Endodermal cell (in vitro differentiated cells): ENCODE data around the gene FKBP15. TPM values are rescaled to one million over a fixed set of nuclear protein-coding genes. Genes with fewer than 3 reads are reported as not detected.
A peak's percentile ranks its signal among the peaks of the same experiment; 100 is the strongest.

Source experiments
- DNase-seq: peaks from one replicate; pipeline ENCODE4 v3.0.0-alpha.2; 2017
- H3K27ac ChIP-seq: 2 replicates; pipeline ENCODE4 v1.5.1; 2013; ENCODE audit warnings: mild to moderate bottlenecking, low read depth, low read length, moderate library complexity
- H3K27me3 ChIP-seq: 2 replicates; pipeline ENCODE4 v1.6.1; 2013; ENCODE audit warnings: mild to moderate bottlenecking, low read length, moderate library complexity; ENCODE audit not compliant: insufficient read depth, control insufficient read depth, poor library complexity, severe bottlenecking
- H3K36me3 ChIP-seq: 2 replicates; pipeline ENCODE4 v1.7.0; 2013; ENCODE audit warnings: mild to moderate bottlenecking, low read length, moderate library complexity; ENCODE audit not compliant: control insufficient read depth, insufficient read depth
- H3K4me1 ChIP-seq: one replicate; pipeline ENCODE4 v1.7.0; 2013; ENCODE audit warnings: low read length; ENCODE audit not compliant: control insufficient read depth, insufficient read depth
- H3K4me3 ChIP-seq: 2 replicates; pipeline ENCODE4 v1.5.1; 2013; ENCODE audit warnings: mild to moderate bottlenecking, low read length, moderate library complexity
- H3K9ac ChIP-seq: 2 replicates; pipeline ENCODE4 v1.6.1; 2013; ENCODE audit warnings: mild to moderate bottlenecking, low read length, moderate library complexity; ENCODE audit not compliant: poor library complexity, severe bottlenecking; ENCODE audit errors: extremely low read depth
- H3K9me3 ChIP-seq: 2 replicates; pipeline ENCODE4 v1.6.1; 2013; ENCODE audit warnings: mild to moderate bottlenecking, low read length, moderate library complexity; ENCODE audit not compliant: control insufficient read depth
- H3K27ac Mint-ChIP-seq: 2 replicates; pipeline ENCODE4 v1.8.0; 2020; ENCODE audit warnings: mixed read lengths
- H3K27me3 Mint-ChIP-seq: 2 replicates; pipeline ENCODE4 v1.8.0; 2021; ENCODE audit warnings: mild to moderate bottlenecking, mixed read lengths; ENCODE audit not compliant: insufficient read depth
- H3K36me3 Mint-ChIP-seq: 2 replicates; pipeline ENCODE4 v1.8.0; 2020; ENCODE audit warnings: low read depth, mixed read lengths
- H3K4me1 Mint-ChIP-seq: 2 replicates; pipeline ENCODE4 v1.8.0; 2020; ENCODE audit warnings: mixed read lengths
- H3K4me3 Mint-ChIP-seq: 2 replicates; pipeline ENCODE4 v1.8.0; 2020; ENCODE audit warnings: mild to moderate bottlenecking, moderate library complexity, mixed read lengths
- H3K9me3 Mint-ChIP-seq: 2 replicates; pipeline ENCODE4 v1.8.0; 2020; ENCODE audit warnings: mild to moderate bottlenecking, mixed read lengths
- WGBS, 2 experiments: methylation state at CpG; one replicate each; pipeline versions ENCODE4 v1.1.5 to v1.1.7; 2013; ENCODE audit warnings: missing lambda C conversion rate in 2 of 2, mixed read lengths in 1 of 2; ENCODE audit not compliant: insufficient coverage in 1 of 2, insufficient read length in 1 of 2; 5-methylcytosine and 5-hydroxymethylcytosine counted together
- total RNA-seq, 2 donors: library from RNA; stranded (reverse); fragmentation: NEBNext Ultra II Directional in 1 of 2; extraction: Animal tissue kit (Norgen Biotek cat#: 25700) in 1 of 2; gene quantifications; 2 replicates in 1 of 2; 3 replicates in 1 of 2; pipeline ENCODE4 v1.2.1, GENCODE V29; 2021
- TF ChIP-seq, protein P1 (sequence below): fragments of 200-600 bp; sonication (generic); conservative IDR thresholded peaks from 2 replicates; pipeline ENCODE4 v1.5.0; 2021; ENCODE audit warnings: antibody characterized with exemption, mild to moderate bottlenecking

Gene FKBP15
- total RNA-seq, 2 donors from 2014 or later = 17.1 to 19.6 TPM

DNA sequence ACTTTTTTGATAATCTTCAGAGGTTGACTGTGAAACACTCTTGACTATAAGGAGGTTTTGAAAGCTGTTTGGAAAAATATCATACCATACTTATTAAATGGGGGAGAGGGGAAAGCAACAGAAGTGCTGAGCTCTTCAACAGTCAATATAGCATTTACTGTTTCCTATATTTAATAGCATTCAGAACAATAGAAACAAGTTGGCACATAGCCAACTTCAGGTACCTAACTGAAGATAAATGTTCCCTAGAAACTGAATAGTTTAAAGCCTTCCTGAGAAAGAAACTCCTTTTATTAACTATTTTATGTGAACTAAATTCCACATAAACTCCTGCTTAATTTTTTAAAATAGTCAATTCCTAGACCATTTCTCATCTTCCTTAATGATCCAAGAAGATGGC, 26.6 kb upstream of the FKBP15 start:
- peaks cover 12% of the 10 kb centered on the region for H3K36me3 Mint-ChIP-seq
- H3K9me3 Mint-ChIP-seq = peaks cover 13% of the 10 kb centered on the region
- no peak overlapping the region for H3K4me3 Mint-ChIP-seq
- no peak overlapping the region for H3K27ac ChIP-seq
- H3K9me3 ChIP-seq = no peaks in the 10 kb centered on the region
- no peak for DNase-seq
- no peaks in the 10 kb centered on the region for H3K36me3 ChIP-seq
- TF ChIP-seq, protein P1, sequence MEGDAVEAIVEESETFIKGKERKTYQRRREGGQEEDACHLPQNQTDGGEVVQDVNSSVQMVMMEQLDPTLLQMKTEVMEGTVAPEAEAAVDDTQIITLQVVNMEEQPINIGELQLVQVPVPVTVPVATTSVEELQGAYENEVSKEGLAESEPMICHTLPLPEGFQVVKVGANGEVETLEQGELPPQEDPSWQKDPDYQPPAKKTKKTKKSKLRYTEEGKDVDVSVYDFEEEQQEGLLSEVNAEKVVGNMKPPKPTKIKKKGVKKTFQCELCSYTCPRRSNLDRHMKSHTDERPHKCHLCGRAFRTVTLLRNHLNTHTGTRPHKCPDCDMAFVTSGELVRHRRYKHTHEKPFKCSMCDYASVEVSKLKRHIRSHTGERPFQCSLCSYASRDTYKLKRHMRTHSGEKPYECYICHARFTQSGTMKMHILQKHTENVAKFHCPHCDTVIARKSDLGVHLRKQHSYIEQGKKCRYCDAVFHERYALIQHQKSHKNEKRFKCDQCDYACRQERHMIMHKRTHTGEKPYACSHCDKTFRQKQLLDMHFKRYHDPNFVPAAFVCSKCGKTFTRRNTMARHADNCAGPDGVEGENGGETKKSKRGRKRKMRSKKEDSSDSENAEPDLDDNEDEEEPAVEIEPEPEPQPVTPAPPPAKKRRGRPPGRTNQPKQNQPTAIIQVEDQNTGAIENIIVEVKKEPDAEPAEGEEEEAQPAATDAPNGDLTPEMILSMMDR = no peak
- H3K27me3 ChIP-seq = no peaks in the 10 kb centered on the region
- no peaks in the 10 kb centered on the region for H3K4me1 ChIP-seq
- no peaks in the 10 kb centered on the region for H3K27me3 Mint-ChIP-seq
- H3K9ac ChIP-seq = no peak overlapping the region
- no peak overlapping the region for H3K27ac Mint-ChIP-seq
- no peaks in the 10 kb centered on the region for H3K4me1 Mint-ChIP-seq
- no peak overlapping the region for H3K4me3 ChIP-seq

- H3K4me3 ChIP-seq = no peak overlapping the region
- peaks cover 12% of the 10 kb centered on the region for H3K36me3 Mint-ChIP-seq
- no peaks in the 10 kb centered on the region for H3K4me1 ChIP-seq
- DNase-seq = no peak
- H3K4me3 Mint-ChIP-seq = no peak overlapping the region
- H3K9me3 ChIP-seq = no peaks in the 10 kb centered on the region
- no peaks in the 10 kb centered on the region for H3K4me1 Mint-ChIP-seq
- no peak overlapping the region for H3K9ac ChIP-seq
- peaks cover 13% of the 10 kb centered on the region for H3K9me3 Mint-ChIP-seq
- no peaks in the 10 kb centered on the region for H3K27me3 ChIP-seq
- H3K36me3 ChIP-seq = no peaks in the 10 kb centered on the region
- H3K27ac ChIP-seq = no peak overlapping the region
- TF ChIP-seq, protein P1 = no peak
- no peak overlapping the region for H3K27ac Mint-ChIP-seq
- WGBS, 2 experiments = 94 to 100% methylated on average over 4 to 6 of the region's 6 CpGs
- H3K27me3 Mint-ChIP-seq = no peaks in the 10 kb centered on the region
These were observed 25.9 kb upstream of the FKBP15 start for GRCh38 chr9:113246928-113247327.

- Mint-ChIP-seq H3K36me3 (peaks cover 12% of the 10 kb centered on the region), H3K4me3 (no peak overlapping the region), H3K27ac (peak overlapping the region; percentile 73), H3K27me3 (no peaks in the 10 kb centered on the region), H3K4me1 (no peaks in the 10 kb centered on the region), H3K9me3 (peaks cover 13% of the 10 kb centered on the region)
- no peak overlapping the region for H3K27ac ChIP-seq
- whole genome bisulfite sequencing, 2 experiments = 90 to 91% methylated on average over 3 to 4 of the region's 4 CpGs
- no peaks in the 10 kb centered on the region for H3K4me1 ChIP-seq
- no peak overlapping the region for H3K4me3 ChIP-seq
- no peaks in the 10 kb centered on the region for H3K36me3 ChIP-seq
- TF ChIP-seq, protein P1 = no peak
- no peaks in the 10 kb centered on the region for H3K9me3 ChIP-seq
- H3K27me3 ChIP-seq = no peaks in the 10 kb centered on the region
- DNase-seq = no peak
- H3K9ac ChIP-seq = no peak overlapping the region
These were observed 24.8 kb upstream of the FKBP15 start for GRCh38 chr9:113245894-113246293.
